C4-2B (cell line): ENCODE results near the gene SRSF5.

Experiments used
- H3K27ac ChIP-seq: fragments of 450-650 bp; 2 replicates; pipeline ENCODE4 v1.5.1; 2017
- ZFX ChIP-seq: fragments of 450-650 bp; IDR thresholded peaks from 2 replicates; pipeline ENCODE4 v1.6.1; 2017
- TF ChIP-seq, protein P1 (sequence below): fragments of 450-650 bp; conservative IDR thresholded peaks from 2 replicates; pipeline ENCODE4 v1.5.1; 2017; ENCODE audit warnings: mild to moderate bottlenecking

SRSF5 gene

DNA sequence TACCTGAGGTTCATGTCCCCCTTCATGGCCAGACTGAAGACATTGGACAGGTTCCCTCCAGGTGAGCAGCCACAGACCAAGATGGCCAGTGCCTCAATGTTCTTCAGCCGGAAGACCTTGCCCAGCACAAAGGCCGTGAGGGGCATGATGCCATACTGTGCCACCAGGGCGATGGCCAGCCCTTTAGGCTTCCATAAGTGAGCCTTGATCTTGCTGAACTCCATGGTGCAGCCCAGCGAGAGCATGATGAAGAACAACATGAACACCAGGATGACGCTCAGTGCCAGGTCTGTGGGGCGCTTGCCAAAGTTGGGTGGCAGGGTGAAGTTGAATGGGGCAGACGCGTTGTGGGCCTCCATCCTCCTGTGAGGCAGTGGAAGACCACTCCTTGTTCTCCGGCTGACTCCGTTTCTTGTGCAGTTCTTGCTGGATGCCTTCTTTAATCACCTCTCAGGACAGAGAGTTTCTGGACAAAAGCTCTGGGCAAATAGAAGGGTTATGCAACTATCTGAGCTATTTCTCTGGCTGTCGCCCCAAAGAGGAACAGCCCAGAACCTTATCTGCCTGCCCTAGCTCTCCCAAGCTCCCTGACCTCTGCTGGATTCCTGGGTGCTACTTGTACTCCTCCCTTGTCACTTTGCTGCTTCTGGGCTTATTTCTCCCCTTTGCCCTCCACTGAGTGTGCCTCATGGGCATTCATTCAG lies 30.0 kb downstream of the SRSF5 start, which contains the start of gene SLC10A1:
Gene SLC10A1 (minus strand): TSS at position 445 of the 704 bp plus-strand sequence. CDS start 86 bp downstream, at position 359.
- no peak for TF ChIP-seq ZFX
- TF ChIP-seq, protein P1, sequence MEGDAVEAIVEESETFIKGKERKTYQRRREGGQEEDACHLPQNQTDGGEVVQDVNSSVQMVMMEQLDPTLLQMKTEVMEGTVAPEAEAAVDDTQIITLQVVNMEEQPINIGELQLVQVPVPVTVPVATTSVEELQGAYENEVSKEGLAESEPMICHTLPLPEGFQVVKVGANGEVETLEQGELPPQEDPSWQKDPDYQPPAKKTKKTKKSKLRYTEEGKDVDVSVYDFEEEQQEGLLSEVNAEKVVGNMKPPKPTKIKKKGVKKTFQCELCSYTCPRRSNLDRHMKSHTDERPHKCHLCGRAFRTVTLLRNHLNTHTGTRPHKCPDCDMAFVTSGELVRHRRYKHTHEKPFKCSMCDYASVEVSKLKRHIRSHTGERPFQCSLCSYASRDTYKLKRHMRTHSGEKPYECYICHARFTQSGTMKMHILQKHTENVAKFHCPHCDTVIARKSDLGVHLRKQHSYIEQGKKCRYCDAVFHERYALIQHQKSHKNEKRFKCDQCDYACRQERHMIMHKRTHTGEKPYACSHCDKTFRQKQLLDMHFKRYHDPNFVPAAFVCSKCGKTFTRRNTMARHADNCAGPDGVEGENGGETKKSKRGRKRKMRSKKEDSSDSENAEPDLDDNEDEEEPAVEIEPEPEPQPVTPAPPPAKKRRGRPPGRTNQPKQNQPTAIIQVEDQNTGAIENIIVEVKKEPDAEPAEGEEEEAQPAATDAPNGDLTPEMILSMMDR: no peak

DNA sequence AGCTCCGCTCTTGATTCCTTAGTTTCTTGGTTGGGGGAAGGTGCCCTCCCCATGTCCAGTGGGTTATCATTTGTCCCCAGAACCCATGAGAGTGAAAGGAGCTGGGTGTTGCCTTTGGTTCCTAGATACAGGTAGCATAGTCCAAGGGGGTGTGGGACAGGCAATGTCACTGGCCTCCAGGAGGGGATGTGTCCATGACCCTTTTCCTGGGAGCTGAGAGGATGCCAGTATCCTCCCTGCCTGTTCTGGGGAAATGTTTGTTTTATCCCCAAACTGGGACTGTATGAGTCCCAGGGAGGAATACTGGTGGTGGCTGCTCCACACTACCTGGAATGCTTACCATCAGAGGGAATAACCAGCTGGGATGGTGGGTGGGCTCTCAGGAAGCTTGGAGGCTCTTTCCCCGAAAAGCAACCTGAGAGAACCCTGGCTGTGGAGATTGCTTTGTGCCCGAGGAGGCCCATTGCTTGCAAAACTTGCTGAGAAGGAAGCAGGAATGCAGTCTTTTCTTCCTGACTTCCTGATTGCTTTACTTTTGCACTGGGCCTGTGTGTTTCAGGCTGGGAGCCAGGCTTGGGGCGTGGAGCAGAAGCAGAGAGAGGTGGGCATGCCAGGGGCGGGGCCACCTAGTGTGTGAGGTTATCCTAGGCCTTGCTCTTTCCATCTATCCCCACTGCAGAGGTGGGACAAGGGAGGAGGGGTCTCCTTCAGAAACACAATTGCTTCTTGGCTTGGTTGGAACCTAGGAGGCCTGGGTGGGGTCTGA lies 30.8 kb downstream of the SRSF5 start:
- no peak for TF ChIP-seq ZFX
- TF ChIP-seq, protein P1: no peak
- no peak overlapping the region for H3K27ac ChIP-seq

More for the DNA sequence above, 30.0 kb downstream of the SRSF5 start, which contains the start of gene SLC10A1:
- no peak within 1 kb of the TSS for H3K27ac ChIP-seq

DNA sequence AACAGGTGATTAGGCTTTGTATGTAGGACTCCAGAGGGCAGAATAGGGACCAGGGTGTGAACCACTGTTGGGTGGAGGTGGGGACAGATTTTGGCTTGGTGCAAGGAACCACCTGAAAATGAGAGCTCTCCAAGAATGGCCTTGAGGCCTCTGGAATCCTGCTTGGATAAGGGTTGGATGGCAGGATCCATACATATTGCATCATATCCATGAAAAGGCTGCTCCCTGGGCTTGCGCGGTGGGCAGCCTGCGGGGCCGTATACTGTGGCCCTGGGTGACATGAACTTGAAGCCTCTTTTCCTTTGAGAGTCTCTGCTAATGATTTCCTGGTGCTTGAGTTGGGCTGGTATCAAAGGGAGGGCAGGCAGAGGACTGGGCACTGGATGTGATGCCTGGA lies 31.4 kb downstream of the SRSF5 start:
- TF ChIP-seq ZFX: no peak
- TF ChIP-seq, protein P1: no peak
- H3K27ac ChIP-seq: no peak overlapping the region

DNA sequence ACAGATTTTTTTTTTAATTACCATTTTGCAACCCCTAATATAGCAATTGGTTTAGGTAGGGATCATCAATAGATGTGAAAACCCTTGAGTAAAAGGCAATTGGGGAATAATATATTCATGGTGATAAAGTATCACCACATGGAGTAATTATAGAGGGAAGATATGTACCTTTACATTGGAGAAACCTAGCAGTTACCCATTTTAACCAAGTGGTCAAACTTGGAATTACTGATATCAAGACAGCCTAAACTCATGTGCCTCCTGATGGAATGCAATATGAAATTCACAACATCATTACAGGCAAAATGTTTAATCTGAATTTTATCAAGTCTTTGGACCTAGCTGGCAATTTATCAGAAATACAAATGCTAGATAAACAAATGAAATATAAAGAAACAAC lies 36.8 kb downstream of the SRSF5 start:
- H3K27ac ChIP-seq: no peak overlapping the region

DNA sequence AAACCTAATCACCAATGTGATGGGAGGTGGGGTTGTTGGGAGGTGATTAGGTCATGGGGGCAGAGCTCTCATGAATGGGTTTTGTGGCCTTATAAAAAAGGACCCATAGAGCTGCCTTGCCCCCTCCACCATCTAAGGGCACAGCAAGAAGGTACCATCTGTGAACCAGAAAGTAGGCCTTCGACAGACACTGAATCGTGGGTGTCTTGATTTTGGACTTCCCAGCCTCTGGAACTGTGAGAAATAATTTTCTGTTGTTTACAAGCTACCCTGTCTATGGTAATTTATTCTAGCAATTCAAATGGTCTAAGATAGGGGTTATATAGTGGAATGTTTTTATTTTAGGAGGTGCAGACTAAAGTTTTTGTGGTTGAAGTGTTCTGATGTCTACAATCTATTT lies 38.0 kb downstream of the SRSF5 start:
- H3K27ac ChIP-seq: no peak overlapping the region
- TF ChIP-seq, protein P1: no peak
- TF ChIP-seq ZFX: no peak

More for the DNA sequence above, 36.8 kb downstream of the SRSF5 start:
- TF ChIP-seq, protein P1: peak; percentile 47
- TF ChIP-seq ZFX: no peak

DNA sequence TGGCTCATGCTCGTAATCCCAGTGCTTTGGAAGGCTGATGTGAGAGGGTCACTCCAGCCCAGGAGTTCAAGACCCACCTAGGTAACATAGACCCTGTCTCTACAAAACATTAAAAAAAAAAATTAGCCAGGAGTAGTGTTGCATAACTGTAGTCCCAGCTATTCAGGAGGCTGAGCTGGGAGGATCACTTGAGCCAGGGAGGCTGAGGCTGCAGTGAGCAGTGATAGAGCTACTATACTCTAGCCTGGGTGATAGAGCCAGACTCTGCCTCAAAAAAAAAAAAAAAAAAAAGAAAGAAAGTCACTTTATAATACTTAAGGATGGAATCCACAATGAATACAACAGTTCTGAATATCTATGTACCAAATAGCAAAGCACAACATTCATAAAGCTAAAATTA lies 40.2 kb downstream of the SRSF5 start:
- TF ChIP-seq, protein P1: no peak
- no peak for TF ChIP-seq ZFX
- H3K27ac ChIP-seq: no peak overlapping the region
